Effector memory CD8-positive, alpha-beta T cell (primary cell): ENCODE results near the gene PARD6G.

Source experiments
- ATAC-seq: fragments of 150-1000 bp; cut with Tn5 transposase; replicated peaks from 2 replicates; pipeline ENCODE4 v1.10.0; 2021; ENCODE audit warnings: mild to moderate bottlenecking, moderate library complexity
- DNase-seq, 3 experiments: peaks; one replicate each; pipeline ENCODE4 v3.0.0; 2021
- H3K27ac Mint-ChIP-seq, 2 donors: one replicate each; pipeline ENCODE4 v1.8.0; 2022; ENCODE audit warnings: mild to moderate bottlenecking in 2 of 2, mixed read lengths in 2 of 2, moderate library complexity in 2 of 2
- H3K27me3 Mint-ChIP-seq, 2 donors: one replicate each; pipeline ENCODE4 v1.8.0; 2022; ENCODE audit warnings: mixed read lengths in 2 of 2
- H3K36me3 Mint-ChIP-seq: one replicate; pipeline ENCODE4 v1.8.0; 2022; ENCODE audit warnings: mild to moderate bottlenecking, moderate library complexity, mixed read lengths; ENCODE audit not compliant: insufficient read depth
- H3K4me1 Mint-ChIP-seq, 2 donors: one replicate each; pipeline ENCODE4 v1.8.0; 2022; ENCODE audit warnings: low read depth in 2 of 2, mixed read lengths in 2 of 2
- H3K4me3 Mint-ChIP-seq, 2 donors: one replicate each; pipeline ENCODE4 v1.8.0; 2022; ENCODE audit warnings: mild to moderate bottlenecking in 2 of 2, mixed read lengths in 2 of 2, moderate library complexity in 2 of 2
- H3K9me3 Mint-ChIP-seq, 2 donors: one replicate each; pipeline ENCODE4 v1.8.0; 2022; ENCODE audit warnings: mixed read lengths in 2 of 2

The PARD6G gene

DNA sequence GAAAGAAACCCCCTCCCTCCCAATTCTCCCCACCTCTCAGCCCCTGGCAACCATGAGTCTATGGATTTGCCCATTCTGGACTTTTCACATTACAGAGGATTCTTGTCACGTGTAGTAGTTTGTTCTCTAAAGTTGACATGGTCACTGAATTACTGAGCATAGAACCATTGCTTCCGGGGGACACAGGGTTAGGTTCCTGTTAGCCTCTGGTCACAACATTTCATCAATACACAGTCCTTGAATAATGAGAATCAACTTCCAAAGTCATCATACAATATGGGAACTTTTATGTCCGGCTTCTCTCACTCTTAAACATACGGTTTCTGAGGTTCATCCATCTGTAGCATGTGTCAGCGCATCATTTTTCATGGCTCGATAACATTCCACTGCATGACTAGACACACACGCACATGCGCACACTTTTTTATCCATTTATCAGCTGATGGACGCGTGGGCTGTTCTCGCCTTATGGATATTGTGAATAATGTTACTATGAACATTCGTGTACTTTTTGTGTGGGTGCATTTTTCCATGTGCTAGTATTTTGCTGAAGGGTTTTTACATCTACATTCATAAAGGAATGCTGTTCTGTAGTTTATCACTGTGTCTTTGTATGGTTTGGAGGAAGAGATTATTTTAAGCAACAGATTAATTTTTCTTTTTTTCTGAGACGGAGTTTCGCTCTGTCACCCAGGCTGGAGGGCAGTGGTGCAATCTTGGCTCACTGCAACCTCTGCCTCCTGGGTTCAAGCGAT is 48.1 kb downstream of the PARD6G start:
- H3K9me3 Mint-ChIP-seq, result no peaks in the 10 kb centered on the region
- no peak overlapping the region for H3K27ac Mint-ChIP-seq
- peaks cover 2% of the 10 kb centered on the region for H3K36me3 Mint-ChIP-seq
- H3K27me3 Mint-ChIP-seq, result peaks cover 38 to 66% of the 10 kb centered on the region in 2 donors
- no peak for ATAC-seq
- peaks cover 4% of the 10 kb centered on the region in 2 donors for H3K4me1 Mint-ChIP-seq
- no peak for DNase-seq
- no peak overlapping the region for H3K4me3 Mint-ChIP-seq

DNA sequence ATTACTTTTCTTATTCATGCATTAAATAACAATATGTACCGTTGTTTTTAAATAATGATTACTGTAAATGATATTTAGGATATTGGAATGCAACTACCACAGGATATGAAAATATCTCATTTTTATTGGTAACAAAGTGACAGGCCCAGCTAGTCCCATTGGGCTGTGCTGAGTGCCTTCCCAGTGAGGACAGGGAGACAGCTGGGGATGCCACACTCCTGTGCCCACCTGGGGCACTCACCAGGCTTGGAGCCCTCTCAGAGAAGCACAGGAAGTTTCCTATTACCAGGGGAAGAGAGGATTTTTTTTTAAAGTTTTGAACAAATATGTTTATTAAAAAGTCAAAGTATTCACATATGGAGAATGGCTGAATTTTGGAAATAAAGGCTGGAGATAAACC is 48.9 kb downstream of the PARD6G start:
- DNase-seq, result no peak
- no peak overlapping the region for H3K4me3 Mint-ChIP-seq
- peaks cover 4% of the 10 kb centered on the region in 2 donors for H3K4me1 Mint-ChIP-seq
- H3K27me3 Mint-ChIP-seq, result peaks cover 38 to 71% of the 10 kb centered on the region in 2 donors
- H3K9me3 Mint-ChIP-seq, result no peaks in the 10 kb centered on the region
- peaks cover 2% of the 10 kb centered on the region for H3K36me3 Mint-ChIP-seq
- no peak overlapping the region for H3K27ac Mint-ChIP-seq
- ATAC-seq, result no peak

DNA sequence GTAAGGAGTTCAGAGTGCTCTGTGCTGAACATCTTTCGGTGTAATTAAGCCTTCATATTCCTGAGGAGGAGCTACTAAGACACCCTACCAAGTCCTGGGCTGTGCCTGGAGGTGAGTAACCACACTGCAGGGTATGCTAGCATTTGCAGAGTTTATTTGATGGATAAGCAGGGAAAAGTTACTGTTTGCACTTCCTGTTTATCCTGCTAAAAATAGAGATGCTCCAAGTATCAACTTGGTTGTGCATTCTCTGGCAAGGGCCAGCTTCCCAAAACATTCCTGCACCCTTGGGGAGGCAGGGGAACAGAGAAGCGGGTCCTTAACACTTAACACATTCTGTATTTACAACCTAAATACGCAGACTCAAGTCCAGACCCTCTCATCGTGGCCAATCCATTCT is 49.8 kb downstream of the PARD6G start:
- Mint-ChIP-seq H3K4me3 (no peak overlapping the region), H3K4me1 (peaks cover 4% of the 10 kb centered on the region in 2 donors), H3K36me3 (peaks cover 2% of the 10 kb centered on the region), H3K9me3 (no peaks in the 10 kb centered on the region), H3K27me3 (peaks cover 31 to 64% of the 10 kb centered on the region in 2 donors), H3K27ac (no peak overlapping the region)
- ATAC-seq, result no peak
- no peak for DNase-seq

DNA sequence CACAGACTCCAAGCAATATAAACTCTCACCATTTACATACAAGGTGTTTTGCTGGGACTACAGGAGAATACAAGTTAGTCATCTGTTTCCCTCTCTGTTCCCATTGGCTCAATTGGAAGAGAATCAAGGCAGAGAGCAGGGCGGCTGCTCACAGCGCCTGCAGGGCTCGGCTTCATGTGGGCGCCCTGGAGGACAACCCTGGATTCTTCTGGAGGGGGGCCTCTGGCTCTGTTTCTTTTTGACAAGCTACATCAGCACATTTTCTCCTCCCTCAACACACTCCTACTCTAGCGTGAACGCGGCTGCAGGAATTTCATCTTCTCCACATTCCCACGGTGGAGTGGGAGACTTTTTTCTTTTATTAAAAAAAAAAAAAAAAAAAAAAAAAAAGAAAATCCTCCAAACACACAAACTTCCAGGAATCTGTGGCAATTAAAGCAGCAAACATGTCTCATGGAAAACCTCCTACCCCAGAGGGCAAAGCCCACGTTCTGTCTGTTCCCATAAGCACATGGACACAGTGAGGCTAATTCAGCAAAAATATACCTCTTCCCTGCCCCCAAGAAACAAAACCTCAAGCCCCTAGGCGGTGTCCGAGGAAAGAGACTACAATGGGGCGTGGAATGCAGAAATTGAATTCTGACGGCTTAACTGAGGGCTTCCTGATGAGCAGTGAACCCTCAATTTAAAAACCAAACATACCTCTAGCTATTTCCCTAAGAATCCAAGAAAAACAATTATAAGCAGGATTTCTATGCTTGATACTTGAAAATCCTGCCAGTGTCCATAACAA is 50.6 kb downstream of the PARD6G start:
- Mint-ChIP-seq H3K27me3 (peaks cover 29 to 71% of the 10 kb centered on the region in 2 donors), H3K27ac (no peak overlapping the region), H3K4me3 (no peak overlapping the region), H3K36me3 (peaks cover 2% of the 10 kb centered on the region), H3K4me1 (peaks cover 4% of the 10 kb centered on the region in 2 donors), H3K9me3 (no peaks in the 10 kb centered on the region)
- no peak for DNase-seq
- ATAC-seq, result no peak

DNA sequence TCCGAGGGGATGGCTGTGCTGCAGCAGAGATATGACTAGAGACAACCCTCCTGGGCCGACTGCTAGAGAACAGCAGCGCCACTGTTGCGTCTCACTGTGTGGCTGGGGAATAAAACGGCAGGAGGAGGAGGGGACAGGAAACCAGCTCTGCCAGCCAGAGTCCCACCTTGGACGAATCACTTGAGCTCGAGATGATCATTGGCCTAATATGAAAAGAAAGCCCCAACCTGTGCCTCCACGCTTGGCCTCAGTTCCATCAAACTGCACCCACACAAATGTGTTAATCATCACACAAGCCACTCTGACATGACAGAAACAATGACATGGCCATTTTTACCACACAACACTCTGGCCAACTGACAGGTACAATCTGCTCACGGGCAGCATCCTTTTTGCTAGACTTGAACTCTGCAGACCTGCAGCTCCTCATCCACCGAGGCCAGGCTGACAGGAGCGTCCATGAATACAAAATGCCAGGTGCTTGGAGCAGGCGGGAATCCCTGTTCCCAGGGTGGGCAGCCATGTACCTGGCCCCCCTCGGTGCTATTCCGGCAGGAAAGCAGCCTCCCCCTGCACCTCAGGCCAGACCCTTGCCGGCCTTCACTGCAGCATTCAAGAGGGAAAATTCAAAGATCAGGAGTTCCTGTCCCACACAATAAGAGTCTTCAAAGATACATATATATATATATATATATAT is 52.3 kb downstream of the PARD6G start:
- no peaks in the 10 kb centered on the region for H3K36me3 Mint-ChIP-seq
- H3K27me3 Mint-ChIP-seq, result peaks cover 24 to 65% of the 10 kb centered on the region in 2 donors
- H3K9me3 Mint-ChIP-seq, result no peaks in the 10 kb centered on the region
- no peak overlapping the region for H3K4me3 Mint-ChIP-seq
- H3K4me1 Mint-ChIP-seq, result no peaks in the 10 kb centered on the region
- no peak for ATAC-seq
- DNase-seq, result no peak
- H3K27ac Mint-ChIP-seq, result no peak overlapping the region

DNA sequence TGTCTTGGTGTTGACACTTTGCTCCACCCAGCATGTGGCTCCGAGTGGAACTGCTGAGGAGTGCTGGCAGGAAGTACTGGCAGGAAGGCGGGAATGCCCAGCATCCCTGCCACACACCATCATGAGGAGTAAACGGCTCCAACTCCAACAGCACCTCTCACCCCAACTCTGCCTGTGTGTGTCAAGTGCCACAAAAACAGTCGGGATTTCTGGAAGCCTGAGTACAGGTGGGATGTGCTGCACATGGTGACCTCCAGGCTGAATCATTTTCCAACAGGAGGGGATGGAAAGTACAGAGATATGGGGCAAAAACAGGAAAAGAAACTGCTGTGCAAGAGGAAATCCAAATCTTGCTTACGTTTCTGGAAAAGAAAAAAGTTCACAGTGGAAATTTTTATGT is 53.6 kb downstream of the PARD6G start:
- Mint-ChIP-seq H3K27ac (peak overlapping the region in 1 of 2 donors; percentile 31), H3K27me3 (peaks cover 17 to 63% of the 10 kb centered on the region in 2 donors), H3K4me3 (no peak overlapping the region), H3K36me3 (peaks cover 3% of the 10 kb centered on the region), H3K4me1 (no peaks in the 10 kb centered on the region), H3K9me3 (no peaks in the 10 kb centered on the region)
- ATAC-seq (no peak), DNase-seq (no peak)

DNA sequence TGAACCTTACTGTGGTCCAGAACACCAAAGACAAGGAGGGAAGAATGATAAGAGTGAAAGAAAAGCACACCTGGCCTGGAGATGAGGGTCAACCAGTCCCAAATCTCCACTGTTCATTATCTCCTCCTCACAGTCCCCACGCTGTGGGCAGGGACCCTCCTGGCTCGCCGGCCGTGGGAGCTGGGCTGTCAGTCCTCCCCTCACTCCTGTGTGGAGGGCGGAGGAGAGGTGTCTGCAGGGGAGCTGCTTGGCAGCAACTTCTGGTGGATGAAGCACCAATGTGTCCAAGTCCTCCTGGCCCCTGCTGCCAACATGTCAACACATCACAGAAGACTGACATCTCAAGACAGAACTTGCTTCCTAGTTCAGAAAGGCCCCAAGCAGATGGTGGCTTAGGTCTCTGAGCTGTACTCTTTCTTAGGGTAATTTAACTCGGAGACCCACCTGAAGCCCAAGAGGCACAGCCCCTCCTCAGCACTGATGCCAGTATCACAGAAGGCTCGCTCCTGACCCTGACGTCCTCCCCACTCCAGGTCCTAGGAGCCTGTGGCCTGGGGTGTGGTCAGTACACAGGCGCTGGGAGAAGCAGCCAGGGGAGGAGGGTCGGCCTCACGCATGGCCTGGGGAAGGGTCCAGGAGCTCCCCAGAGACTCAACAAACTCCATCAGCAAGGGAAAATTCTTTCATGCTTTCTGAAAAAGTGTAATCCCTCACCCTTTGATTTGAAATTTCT is 54.5 kb downstream of the PARD6G start:
- Mint-ChIP-seq H3K4me3 (no peak overlapping the region), H3K27ac (no peak overlapping the region), H3K36me3 (peaks cover 3% of the 10 kb centered on the region), H3K27me3 (peaks cover 17 to 59% of the 10 kb centered on the region in 2 donors), H3K4me1 (no peaks in the 10 kb centered on the region), H3K9me3 (no peaks in the 10 kb centered on the region)
- ATAC-seq (no peak), DNase-seq (no peak)

DNA sequence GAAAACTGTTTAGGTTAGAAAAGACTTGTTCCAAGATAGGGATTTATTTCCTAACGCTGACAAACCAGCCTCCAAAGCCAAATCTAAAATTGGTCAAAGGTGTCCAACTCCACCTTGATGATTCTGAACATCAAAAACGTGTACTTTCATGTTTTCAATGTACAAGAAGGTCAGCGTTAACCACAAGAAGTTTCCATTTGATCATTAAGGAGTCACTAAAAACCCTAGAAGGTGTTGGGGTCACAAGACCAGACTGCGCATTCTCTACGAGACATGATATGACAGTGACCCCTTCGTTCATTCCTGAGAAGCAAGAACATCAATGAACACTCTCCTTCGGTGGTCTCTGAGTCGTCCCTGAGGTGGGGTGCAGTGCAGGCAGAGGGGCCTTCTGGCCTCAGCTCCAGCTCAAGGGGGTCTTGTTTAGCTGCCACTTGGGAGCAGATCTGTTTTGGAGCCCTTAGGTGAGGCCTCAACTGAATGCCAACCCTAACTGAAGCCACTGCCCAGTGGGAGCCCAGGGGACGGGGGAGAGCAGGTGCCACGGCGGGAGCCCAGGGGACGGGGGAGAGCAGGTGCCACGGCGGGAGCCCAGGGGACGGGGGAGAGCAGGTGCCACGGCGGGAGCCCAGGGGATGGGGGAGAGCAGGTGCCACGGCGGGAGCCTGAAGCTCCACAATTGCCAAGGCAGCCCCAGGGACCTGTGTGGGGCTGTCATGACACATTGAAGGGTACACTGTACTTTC is 55.2 kb downstream of the PARD6G start:
- H3K4me3 Mint-ChIP-seq, result no peak overlapping the region
- H3K27me3 Mint-ChIP-seq, result peaks cover 17 to 52% of the 10 kb centered on the region in 2 donors
- peaks cover 3% of the 10 kb centered on the region for H3K36me3 Mint-ChIP-seq
- no peak for ATAC-seq
- no peaks in the 10 kb centered on the region for H3K9me3 Mint-ChIP-seq
- H3K4me1 Mint-ChIP-seq, result no peaks in the 10 kb centered on the region
- no peak for DNase-seq
- H3K27ac Mint-ChIP-seq, result no peak overlapping the region

DNA sequence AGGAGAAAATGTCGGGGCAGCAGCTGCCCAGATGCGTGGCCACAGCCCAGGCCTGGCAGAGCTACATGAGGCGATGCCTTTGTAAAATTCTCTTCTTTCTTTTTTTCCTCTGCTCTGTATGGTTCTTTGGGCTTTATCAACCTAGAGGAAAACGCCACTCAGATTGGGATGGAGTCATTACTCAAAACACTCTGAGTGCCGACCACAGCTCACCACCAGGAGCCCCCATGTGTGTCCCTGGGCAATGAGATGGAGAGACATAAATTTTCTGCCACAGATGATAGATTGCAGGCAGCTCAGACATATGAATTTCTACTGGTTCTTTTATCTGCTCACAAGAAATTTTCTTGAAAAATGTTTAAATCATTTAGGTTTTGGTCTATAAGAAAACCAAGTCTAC is 56.0 kb downstream of the PARD6G start:
- peaks cover 0 to 2% of the 10 kb centered on the region in 2 donors for H3K9me3 Mint-ChIP-seq
- H3K4me1 Mint-ChIP-seq, result peaks cover 0 to under 1% of the 10 kb centered on the region in 2 donors
- peaks cover 3% of the 10 kb centered on the region for H3K36me3 Mint-ChIP-seq
- no peak for DNase-seq
- peaks cover 17 to 48% of the 10 kb centered on the region in 2 donors for H3K27me3 Mint-ChIP-seq
- no peak overlapping the region for H3K4me3 Mint-ChIP-seq
- H3K27ac Mint-ChIP-seq, result no peak overlapping the region
- ATAC-seq, result no peak

DNA sequence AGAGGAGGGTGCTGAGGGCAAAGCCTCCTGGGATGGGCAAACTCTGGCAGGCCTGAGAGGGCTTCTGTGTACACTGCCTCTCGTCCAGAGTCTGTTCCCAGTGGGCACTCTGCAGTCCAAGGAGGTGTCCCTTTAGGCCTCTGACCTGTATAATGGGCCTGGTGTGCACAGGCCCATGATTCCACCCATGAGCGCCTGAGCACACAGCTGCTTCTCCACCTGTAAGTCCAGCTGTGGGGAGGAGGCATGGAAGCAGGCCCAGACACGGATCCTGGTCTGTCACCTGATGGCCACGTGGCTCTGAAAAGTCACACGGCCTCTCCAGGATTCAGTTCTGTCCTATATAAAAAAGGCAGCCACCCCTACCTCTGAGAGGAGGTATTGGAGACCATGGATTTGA is 57.0 kb downstream of the PARD6G start:
- ATAC-seq (no peak), DNase-seq (no peak)
- H3K27ac Mint-ChIP-seq, result peak overlapping the region in 1 of 2 donors; percentile 23
- H3K36me3 Mint-ChIP-seq, result peaks cover 3% of the 10 kb centered on the region
- H3K27me3 Mint-ChIP-seq, result peaks cover 17 to 47% of the 10 kb centered on the region in 2 donors
- no peak overlapping the region for H3K4me3 Mint-ChIP-seq
- peaks cover 0 to 7% of the 10 kb centered on the region in 2 donors for H3K9me3 Mint-ChIP-seq
- peaks cover 0 to 4% of the 10 kb centered on the region in 2 donors for H3K4me1 Mint-ChIP-seq

DNA sequence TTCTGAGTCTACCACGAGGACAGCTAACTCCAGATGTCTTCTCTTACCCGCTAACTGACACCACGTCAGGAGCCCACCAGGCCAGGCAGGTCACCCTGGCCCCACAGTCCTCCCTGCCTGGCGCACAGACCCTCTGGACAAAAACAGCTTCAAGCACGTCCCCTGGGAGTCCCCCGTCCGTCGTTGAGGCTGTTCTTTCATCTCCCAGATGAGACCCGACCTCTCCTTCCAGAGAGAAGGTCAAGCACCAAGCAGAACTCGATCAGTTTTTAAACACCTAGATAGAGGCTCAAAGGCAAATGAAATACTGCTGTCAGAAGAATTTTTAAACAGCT is 57.8 kb downstream of the PARD6G start:
- peaks cover 3% of the 10 kb centered on the region for H3K36me3 Mint-ChIP-seq
- H3K27me3 Mint-ChIP-seq, result peaks cover 9 to 39% of the 10 kb centered on the region in 2 donors
- H3K4me3 Mint-ChIP-seq, result no peak overlapping the region
- peaks cover 0 to 4% of the 10 kb centered on the region in 2 donors for H3K4me1 Mint-ChIP-seq
- H3K9me3 Mint-ChIP-seq, result peaks cover 0 to 7% of the 10 kb centered on the region in 2 donors
- DNase-seq (no peak), ATAC-seq (no peak)
- H3K27ac Mint-ChIP-seq, result no peak overlapping the region

DNA sequence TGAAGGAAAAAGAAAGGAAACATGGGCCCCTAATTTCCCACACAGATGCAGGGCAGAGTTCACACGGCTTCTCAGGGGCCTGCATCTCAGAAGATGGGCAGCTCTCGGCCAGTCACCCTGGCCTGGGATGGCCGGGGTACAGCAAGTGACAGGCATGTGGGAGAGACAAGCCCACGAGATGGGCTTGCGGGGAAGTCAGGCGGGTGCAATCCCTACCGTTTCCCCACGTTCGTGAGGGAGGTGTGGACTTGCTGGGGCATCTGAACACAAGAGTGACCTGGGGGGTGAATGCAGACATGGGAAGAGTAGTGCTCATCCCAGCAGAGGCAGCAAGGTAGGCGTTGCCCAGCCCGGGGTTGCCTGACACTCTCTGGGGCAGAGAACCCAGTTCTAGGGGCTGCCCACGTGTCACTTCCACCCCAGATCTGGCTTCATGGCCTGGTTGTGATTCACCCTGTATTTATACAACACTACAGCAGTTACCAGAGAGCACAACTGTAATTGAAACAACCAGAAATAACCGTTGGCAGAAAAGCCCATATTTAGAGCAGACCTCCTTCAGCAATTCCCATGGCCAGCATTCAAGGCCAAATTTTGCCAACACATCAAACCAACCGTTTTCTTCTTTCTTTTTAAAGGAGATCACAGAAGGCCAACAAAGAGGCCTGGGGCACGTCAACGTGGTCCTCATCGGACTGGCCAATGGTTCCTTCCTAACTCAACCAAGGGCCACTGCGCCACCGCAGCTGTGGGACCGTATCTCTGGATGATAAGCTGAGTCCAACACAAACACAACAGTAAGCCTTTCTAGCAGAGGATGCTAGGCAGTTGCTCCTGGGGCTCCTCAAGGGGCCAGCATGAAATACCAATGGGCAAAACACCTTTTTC is 58.4 kb downstream of the PARD6G start:
- Mint-ChIP-seq H3K36me3 (peaks cover 3% of the 10 kb centered on the region), H3K9me3 (peaks cover 0 to 7% of the 10 kb centered on the region in 2 donors), H3K4me3 (no peak overlapping the region), H3K27me3 (peaks cover 5 to 33% of the 10 kb centered on the region in 2 donors), H3K27ac (no peak overlapping the region), H3K4me1 (peaks cover 0 to 6% of the 10 kb centered on the region in 2 donors)
- ATAC-seq (no peak), DNase-seq (no peak)
